SK-N-SH treated with all-trans-retinoic acid at 6 μM for 48 hours (cell line): ENCODE results near the gene FSD2.

ENCODE experiments used
- ATAC-seq: fragments of 200-7000 bp; cut with Tn5 transposase; 3 replicates; pipeline ENCODE4 v1.9.1; 2020; ENCODE audit warnings: mild to moderate bottlenecking, moderate library complexity
- ARNTL ChIP-seq: fragments of 450-650 bp; formaldehyde crosslinking; IDR thresholded peaks from 2 replicates; pipeline ENCODE4 v1.5.0; 2020; ENCODE audit warnings: low read depth, mild to moderate bottlenecking, moderate library complexity, borderline replicate concordance
- BACH2 ChIP-seq: fragments of 250-450 bp; sonication (Bioruptor Pico); IDR thresholded peaks from 2 replicates; pipeline ENCODE4 v1.9.0; 2021; ENCODE audit warnings: mild to moderate bottlenecking, borderline replicate concordance
- CREB5 ChIP-seq: fragments of 250-450 bp; sonication (Bioruptor Pico); IDR thresholded peaks from 2 replicates; pipeline ENCODE4 v1.5.1; 2020; ENCODE audit warnings: low read depth, mild to moderate bottlenecking, moderate library complexity
- CSDC2 ChIP-seq: fragments of 250-450 bp; sonication (Bioruptor Pico); IDR thresholded peaks from 2 replicates; pipeline ENCODE4 v1.5.0; 2020; ENCODE audit warnings: mild to moderate bottlenecking, moderate library complexity
- CSRNP3 ChIP-seq: fragments of 250-450 bp; sonication (Bioruptor Pico); IDR thresholded peaks from 2 replicates; pipeline ENCODE4 v1.5.1; 2021; ENCODE audit warnings: mild to moderate bottlenecking, moderate library complexity
- ESRRG ChIP-seq: fragments of 250-450 bp; sonication (Bioruptor Pico); IDR thresholded peaks from 2 replicates; pipeline ENCODE4 v1.6.1; 2021; ENCODE audit warnings: mild to moderate bottlenecking
- POU6F1 ChIP-seq: fragments of 250-450 bp; sonication (Bioruptor Pico); IDR thresholded peaks from 2 replicates; pipeline ENCODE4 v1.8.0; 2021; ENCODE audit warnings: low read depth, mild to moderate bottlenecking, moderate library complexity, borderline replicate concordance
- SNAI2 ChIP-seq: fragments of 250-450 bp; sonication (Bioruptor Pico); IDR thresholded peaks from 2 replicates; pipeline ENCODE4 v1.5.0; 2020; ENCODE audit warnings: mild to moderate bottlenecking, moderate library complexity
- TCF4 ChIP-seq: fragments of 250-450 bp; sonication (Bioruptor Pico); IDR thresholded peaks from 2 replicates; pipeline ENCODE4 v1.8.0; 2021; ENCODE audit warnings: mild to moderate bottlenecking, moderate library complexity, borderline replicate concordance
- TOX ChIP-seq: fragments of 250-450 bp; sonication (Bioruptor Pico); IDR thresholded peaks from 2 replicates; pipeline ENCODE4 v1.8.0; 2021; ENCODE audit warnings: mild to moderate bottlenecking, moderate library complexity, borderline replicate concordance
- TSHZ2 ChIP-seq: fragments of 250-450 bp; sonication (Bioruptor Pico); IDR thresholded peaks from 2 replicates; pipeline ENCODE4 v1.5.0; 2020; ENCODE audit warnings: mild to moderate bottlenecking, moderate library complexity
- ZC3H10 ChIP-seq: fragments of 250-450 bp; sonication (Bioruptor Pico); IDR thresholded peaks from 2 replicates; pipeline ENCODE4 v1.5.1; 2021; ENCODE audit warnings: mild to moderate bottlenecking, moderate library complexity
- ZFP30 ChIP-seq: fragments of 450-650 bp; formaldehyde crosslinking; IDR thresholded peaks from 2 replicates; pipeline ENCODE4 v1.5.0; 2022; ENCODE audit warnings: mild to moderate bottlenecking, moderate library complexity
- ZNF565 ChIP-seq: fragments of 450-650 bp; formaldehyde crosslinking; conservative IDR thresholded peaks from 2 replicates; pipeline ENCODE4 v1.5.0; 2020; ENCODE audit warnings: low read depth, mild to moderate bottlenecking, moderate library complexity
- ZNF8 ChIP-seq: fragments of 450-650 bp; formaldehyde crosslinking; IDR thresholded peaks from 2 replicates; pipeline ENCODE4 v1.5.0; 2020; ENCODE audit warnings: mild to moderate bottlenecking, moderate library complexity

The FSD2 gene

GRCh38 chr15:82810061-82810889, 4.4 kb upstream of the FSD2 start (continued):
- no peak for TF ChIP-seq TSHZ2
- no peak for TF ChIP-seq SNAI2 (CRISPR knock-in tag)
- TF ChIP-seq TOX (CRISPR knock-in tag): no peak

GRCh38 chr15:82809308-82810060, 3.6 kb upstream of the FSD2 start, which contains the start of gene WHAMM:
WHAMM (plus strand) TSS chr15:82809628; CDS start chr15:82809727, 99 bp downstream.
- no peak for TF ChIP-seq ZNF8 (CRISPR knock-in tag)
- TF ChIP-seq SNAI2 (CRISPR knock-in tag): peak; percentile 35; the same call in 1 of the 2 replicates

GRCh38 chr15:82808634-82809041, 2.8 kb upstream of the FSD2 start:
- ATAC-seq: no peak
- no peak for TF ChIP-seq TOX (CRISPR knock-in tag)
- no peak for TF ChIP-seq ZNF8 (CRISPR knock-in tag)
- no peak for TF ChIP-seq POU6F1
- TF ChIP-seq CSRNP3 (CRISPR knock-in tag): no peak
- TF ChIP-seq ZFP30 (CRISPR knock-in tag): no peak
- no peak for TF ChIP-seq CSDC2 (CRISPR knock-in tag)
- no peak for TF ChIP-seq ZNF565 (CRISPR knock-in tag)
- TF ChIP-seq SNAI2 (CRISPR knock-in tag): no peak
- TF ChIP-seq ZC3H10 (CRISPR knock-in tag): no peak
- TF ChIP-seq BACH2: no peak
- no peak for TF ChIP-seq CREB5 (CRISPR knock-in tag)
- no peak for TF ChIP-seq ARNTL (CRISPR knock-in tag)
- no peak for TF ChIP-seq TCF4
- TF ChIP-seq ESRRG (CRISPR knock-in tag): no peak
- no peak for TF ChIP-seq TSHZ2

More at GRCh38 chr15:82809308-82810060, 3.6 kb upstream of the FSD2 start, which contains the start of gene WHAMM:
- ATAC-seq: peak; percentile 99
